GM12878 (cell line): ENCODE data around the gene SNRNP200. TPM values are rescaled to one million over a fixed set of nuclear protein-coding genes. Genes with fewer than 3 reads are reported as not detected.

Experiments used
- ATAC-seq: fragments of 200-7000 bp; cut with Tn5 transposase; 3 replicates; pipeline ENCODE4 v1.9.1; 2020; ENCODE audit warnings: mild to moderate bottlenecking, moderate library complexity
- BruUV-seq: library from RNA; stranded (reverse); fragments of 400-500 nt; replicated peaks from 2 replicates; lab custom pipeline; 2021; lab: Mats Ljungman, UMichigan
- CTCF ChIA-PET: fragments of 300-600 bp; sonication (Branson Sonifier 250); formaldehyde crosslinking; extraction: SDS; loops from one replicate; lab custom pipeline; 2021; ENCODE audit warnings: inconsistent platforms; lab: Yijun Ruan, JAX
- POLR2A ChIA-PET: fragments of 350-600 bp; formaldehyde crosslinking; extraction: SDS; loops from one replicate; lab custom pipeline; 2021; ENCODE audit warnings: inconsistent platforms; lab: Charles Lee
- RAD21 ChIA-PET: fragments of 300-600 bp; sonication (Branson Sonifier 250); formaldehyde crosslinking; loops from one replicate; lab custom pipeline; 2023; ENCODE audit warnings: antibody characterized with exemption; ENCODE audit not compliant: unreplicated experiment; lab: Charles Lee
- SMC1A ChIA-PET: fragments of 300-600 bp; sonication (Branson Sonifier 250); formaldehyde crosslinking; loops from one replicate; lab custom pipeline; 2023; ENCODE audit not compliant: unreplicated experiment, uncharacterized antibody; lab: Charles Lee
- DNase-seq: peaks from one replicate; pipeline ENCODE4 v3.0.0-alpha.2; 2011; ENCODE audit warnings: low read depth, low spot score
- FAIRE-seq: peaks from 3 replicates; lab custom pipeline; 2011; peaks lifted over from hg19 to GRCh38; lab: Jason Lieb, UNC
- H2AFZ ChIP-seq: 2 replicates; pipeline ENCODE4 v1.6.0; 2011; ENCODE audit warnings: low read depth, low read length, control low read depth; ENCODE audit not compliant: control insufficient read depth
- H3K27ac ChIP-seq: 2 replicates; pipeline ENCODE4 v1.5.1; 2011; ENCODE audit warnings: control low read depth; ENCODE audit not compliant: control insufficient read depth, insufficient read depth
- H3K27me3 ChIP-seq, 2 experiments: replicated peaks in 1 of 2; 2 replicates each; pipeline versions ENCODE4 v1.6.0 to v1.6.1; 2011; ENCODE audit warnings: low read length in 1 of 2; ENCODE audit not compliant: control insufficient read depth in 2 of 2, insufficient read depth in 2 of 2
- H3K36me3 ChIP-seq, 2 experiments: 2 replicates each; pipeline ENCODE4 v1.5.1; 2011; ENCODE audit warnings: low read length in 1 of 2; ENCODE audit not compliant: control insufficient read depth in 2 of 2, insufficient read depth in 2 of 2
- H3K4me1 ChIP-seq: 2 replicates; pipeline ENCODE4 v1.6.1; 2011; ENCODE audit warnings: mild to moderate bottlenecking, low read length, moderate library complexity, mixed read lengths; ENCODE audit not compliant: control insufficient read depth, insufficient read depth
- H3K4me2 ChIP-seq: 2 replicates; pipeline ENCODE4 v1.6.0; 2011; ENCODE audit warnings: control low read depth; ENCODE audit not compliant: control insufficient read depth, insufficient read depth
- H3K4me3 ChIP-seq: fragments of 200-600 bp; sonication (generic); 2 replicates; pipeline ENCODE4 v1.5.1; 2016
- H3K79me2 ChIP-seq: 2 replicates; pipeline ENCODE4 v1.6.0; 2011; ENCODE audit warnings: low read length; ENCODE audit not compliant: control insufficient read depth, insufficient read depth
- H3K9ac ChIP-seq: 2 replicates; pipeline ENCODE4 v1.8.0; 2011; ENCODE audit warnings: low read length, control low read depth, mixed read lengths; ENCODE audit not compliant: control insufficient read depth, insufficient read depth
- H3K9me3 ChIP-seq: replicated peaks from 3 replicates; pipeline ENCODE4 v1.5.1; 2011; ENCODE audit warnings: mild to moderate bottlenecking, low read length; ENCODE audit not compliant: control insufficient read depth, insufficient read depth
- H4K20me1 ChIP-seq: 2 replicates; pipeline ENCODE4 v1.6.0; 2011; ENCODE audit not compliant: control insufficient read depth, insufficient read depth
- HDAC2 ChIP-seq: fragments of 200-600 bp; sonication (generic); IDR thresholded peaks from 2 replicates; pipeline ENCODE4 v1.6.1; 2017
- POLR2A ChIP-seq: IDR thresholded peaks from 2 replicates; pipeline ENCODE4 v1.6.1; 2011; ENCODE audit warnings: low read depth, mild to moderate bottlenecking, low read length
- SIX5 ChIP-seq: IDR thresholded peaks from 2 replicates; pipeline ENCODE4 v1.6.1; 2011; ENCODE audit warnings: mild to moderate bottlenecking, low read depth, low read length, moderate library complexity; ENCODE audit not compliant: severe bottlenecking
- SMAD1 ChIP-seq: fragments of 450-650 bp; IDR thresholded peaks from 2 replicates; pipeline ENCODE4 v1.6.1; 2018; ENCODE audit warnings: mild to moderate bottlenecking, low read depth; ENCODE audit not compliant: partially characterized antibody
- SMARCA5 ChIP-seq: fragments of 450-650 bp; IDR thresholded peaks from 2 replicates; pipeline ENCODE4 v1.6.1; 2017; ENCODE audit warnings: mild to moderate bottlenecking
- WGBS: methylation state at CpG from one replicate; pipeline ENCODE4 v1.1.6; 2016; ENCODE audit warnings: low lambda C conversion rate; ENCODE audit not compliant: insufficient replicate concordance, insufficient coverage; ENCODE audit errors: missing lambda C conversion rate; 5-methylcytosine and 5-hydroxymethylcytosine counted together
- in situ Hi-C: fragments of 300-500 bp; cut with MboI; formaldehyde crosslinking; loops from 9 replicates; pipeline ENCODE4 v1.14.3; 2018; ENCODE audit warnings: mixed read lengths
- intact Hi-C: fragments of 100-400 bp; cut with micrococcal nuclease; formaldehyde crosslinking; loops from one replicate; pipeline ENCODE4 v1.14.2; 2022; ENCODE audit not compliant: unreplicated experiment
- polyA plus RNA-seq, 11 experiments: library from polyadenylated mRNA; depleted of rRNA in 4 of 11; unstranded in 6 of 11; stranded (reverse) in 5 of 11; fragments of >200 nt; fragmentation: Nextera tagmentation in 4 of 11; fragmentation: Illumina TruSeq in 1 of 11; extraction: Ambion mirVana in 4 of 11; extraction: Trizol in 1 of 11; gene quantifications; 1 replicate in 1 of 11; 2 replicates in 10 of 11; pipeline versions ENCODE4 v1.2.1 to v1.2.3, GENCODE V29; 2011 to 2016; ENCODE audit warnings: inconsistent platforms in 2 of 11, missing spikeins in 2 of 11, low read depth in 1 of 11
- total RNA-seq, 4 experiments: library from RNA; depleted of rRNA in 3 of 4; stranded (reverse); fragments of >200 nt in 3 of 4; fragmentation: Illumina TruSeq in 1 of 4; extraction: Trizol in 1 of 4; gene quantifications; 2 replicates each; pipeline versions ENCODE4 v1.2.1 to v1.2.3, GENCODE V29; 2013 to 2021
- TF ChIP-seq, protein P1 (sequence below): fragments of 450-650 bp; IDR thresholded peaks from 2 replicates; pipeline ENCODE4 v1.6.1; 2016; ENCODE audit warnings: mild to moderate bottlenecking

Gene SNRNP200
- total and polyA plus RNA-seq, 10 of the 15 experiments (the other 5 are each of a cell fraction or from before 2014, with no cell fraction given) = 59.2 to 176 (median 106) TPM

DNA sequence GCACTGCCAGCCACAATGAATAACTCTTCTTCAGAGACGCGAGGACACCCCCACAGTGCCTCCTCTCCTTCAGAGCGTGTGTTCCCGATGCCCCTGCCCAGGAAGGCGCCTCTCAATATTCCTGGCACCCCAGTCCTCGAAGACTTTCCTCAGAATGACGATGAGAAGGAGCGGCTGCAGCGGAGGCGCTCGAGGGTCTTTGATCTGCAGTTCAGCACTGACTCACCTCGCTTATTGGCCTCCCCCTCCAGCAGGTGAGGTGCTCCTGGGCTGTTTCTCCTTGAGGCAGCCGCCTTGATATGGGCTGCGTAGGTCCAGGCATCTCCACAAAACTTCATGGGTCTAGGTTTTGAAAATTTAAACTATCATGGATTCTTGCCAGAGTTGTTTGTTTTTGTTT is 36.3 kb upstream of the SNRNP200 start:
- Histone ChIP-seq H2AFZ (no peak overlapping the region), H3K4me3 (no peak overlapping the region; the same call in 1 of the 2 replicates), H3K4me1 (peaks cover 62% of the 10 kb centered on the region), H3K27me3 (no peaks in the 10 kb centered on the region), H3K9ac (no peak overlapping the region), H4K20me1 (no peaks in the 10 kb centered on the region), H3K4me2 (peak overlapping the region; percentile 70), H3K27ac (peak overlapping the region; percentile 57), H3K79me2 (peaks cover 62% of the 10 kb centered on the region), H3K36me3 (peaks cover 12 to 25% of the 10 kb centered on the region in 2 experiments), H3K9me3 (no peaks in the 10 kb centered on the region; the same call in 2 of the 3 replicates)
- DNase-seq (no peak), ATAC-seq (no peak), FAIRE-seq (no peak)
- no peak for TF ChIP-seq SMARCA5
- no peak for TF ChIP-seq SMAD1
- no peak for TF ChIP-seq POLR2A
- TF ChIP-seq, protein P1, sequence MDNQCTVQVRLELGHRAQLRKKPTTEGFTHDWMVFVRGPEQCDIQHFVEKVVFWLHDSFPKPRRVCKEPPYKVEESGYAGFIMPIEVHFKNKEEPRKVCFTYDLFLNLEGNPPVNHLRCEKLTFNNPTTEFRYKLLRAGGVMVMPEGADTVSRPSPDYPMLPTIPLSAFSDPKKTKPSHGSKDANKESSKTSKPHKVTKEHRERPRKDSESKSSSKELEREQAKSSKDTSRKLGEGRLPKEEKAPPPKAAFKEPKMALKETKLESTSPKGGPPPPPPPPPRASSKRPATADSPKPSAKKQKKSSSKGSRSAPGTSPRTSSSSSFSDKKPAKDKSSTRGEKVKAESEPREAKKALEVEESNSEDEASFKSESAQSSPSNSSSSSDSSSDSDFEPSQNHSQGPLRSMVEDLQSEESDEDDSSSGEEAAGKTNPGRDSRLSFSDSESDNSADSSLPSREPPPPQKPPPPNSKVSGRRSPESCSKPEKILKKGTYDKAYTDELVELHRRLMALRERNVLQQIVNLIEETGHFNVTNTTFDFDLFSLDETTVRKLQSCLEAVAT = peak; percentile 22; the same call in 1 of the 2 replicates
- no peak for TF ChIP-seq SIX5
- no peak for TF ChIP-seq HDAC2
- ChIA-PET POLR2A (interaction anchor here (0.7 to 2.9 kb wide), 9 partner anchors 17 to 194 kb away, joined by 3 to 26 read pairs (median 6); partner anchors contain the start of genes ITPRIPL1 and SNRNP200), CTCF (interaction anchor here (0.7 to 2.3 kb wide), 3 partner anchors 17 to 108 kb away, joined by 3 to 7 read pairs (median 6); partner anchors contain the start of gene ITPRIPL1), RAD21 (interaction anchor here (0.7 to 1.6 kb wide), 6 partner anchors 17 to 46 kb away, joined by 3 to 10 read pairs (median 5); partner anchors contain the start of genes ITPRIPL1 and SNRNP200), SMC1A (interaction anchor here (0.8 to 16.6 kb wide), 5 partner anchors 15 to 168 kb away, joined by 3 to 231 read pairs (median 4); partner anchors contain the start of gene ITPRIPL1)
- 3% methylated on average over 14 of the region's 14 CpGs for WGBS
- intact Hi-C loops = no loop called here
- in situ Hi-C loops = no loop called here
- BruUV-seq = no TSS peak
